Keratinocyte (primary cell): ENCODE measurements around the gene RHBDF1. TPM values are rescaled to one million over a fixed set of nuclear protein-coding genes. Genes with fewer than 3 reads are reported as not detected.

ENCODE experiments used
- DNase-seq: peaks from one replicate; pipeline ENCODE4 v3.0.0-alpha.2; 2011; ENCODE audit warnings: low read depth, missing footprints, low spot score
- FAIRE-seq: peaks from 2 replicates; lab custom pipeline; 2011; peaks lifted over from hg19 to GRCh38; lab: Jason Lieb, UNC
- H2AFZ ChIP-seq: 2 replicates; pipeline ENCODE4 v1.6.0; 2012; ENCODE audit warnings: low read length, control low read depth, inconsistent platforms; ENCODE audit not compliant: control insufficient read depth
- H3K27ac ChIP-seq: 2 replicates; pipeline ENCODE4 v1.5.1; 2011; ENCODE audit warnings: low read length; ENCODE audit not compliant: control insufficient read depth, insufficient read depth
- H3K27me3 ChIP-seq: 3 replicates; pipeline ENCODE4 v1.6.0; 2011; ENCODE audit warnings: low read length; ENCODE audit not compliant: control insufficient read depth, insufficient read depth; ENCODE audit errors: extremely low read depth
- H3K36me3 ChIP-seq, 2 experiments: 2 replicates in 1 of 2; 3 replicates in 1 of 2; pipeline ENCODE4 v1.5.1; 2011; ENCODE audit warnings: low read length in 2 of 2, mild to moderate bottlenecking in 1 of 2; ENCODE audit not compliant: control insufficient read depth in 2 of 2, insufficient read depth in 2 of 2; ENCODE audit errors: extremely low read depth in 1 of 2
- H3K4me1 ChIP-seq: 3 replicates; pipeline ENCODE4 v1.5.1; 2011; ENCODE audit warnings: low read length; ENCODE audit not compliant: control insufficient read depth, insufficient read depth; ENCODE audit errors: extremely low read depth
- H3K4me2 ChIP-seq: 3 replicates; pipeline ENCODE4 v1.6.0; 2011; ENCODE audit warnings: low read depth, low read length; ENCODE audit not compliant: control insufficient read depth, insufficient read depth; ENCODE audit errors: extremely low read depth
- H3K4me3 ChIP-seq, 3 experiments: fragments of 200-600 bp in 1 of 3; sonication (generic) in 1 of 3; 2 replicates in 2 of 3; 3 replicates in 1 of 3; pipeline ENCODE4 v1.5.1; 2011 to 2016; ENCODE audit warnings: low read length in 3 of 3, mild to moderate bottlenecking in 3 of 3, control low read depth in 2 of 3, inconsistent platforms in 1 of 3, low read depth in 1 of 3, mixed read lengths in 1 of 3, mixed run types in 1 of 3, moderate library complexity in 1 of 3; ENCODE audit not compliant: control insufficient read depth in 2 of 3, insufficient read depth in 2 of 3; ENCODE audit errors: extremely low read depth in 1 of 3
- H3K79me2 ChIP-seq: 2 replicates; pipeline ENCODE4 v1.6.0; 2012; ENCODE audit warnings: low read length; ENCODE audit not compliant: control insufficient read depth, insufficient read depth
- H3K9ac ChIP-seq: 3 replicates; pipeline ENCODE4 v1.6.0; 2011; ENCODE audit warnings: low read length; ENCODE audit not compliant: control insufficient read depth, insufficient read depth; ENCODE audit errors: extremely low read depth
- H3K9me1 ChIP-seq: 3 replicates; pipeline ENCODE4 v1.6.0; 2011; ENCODE audit warnings: low read length; ENCODE audit not compliant: control insufficient read depth, insufficient read depth; ENCODE audit errors: extremely low read depth
- H3K9me3 ChIP-seq: 2 replicates; pipeline ENCODE4 v1.5.1; 2012; ENCODE audit warnings: low read depth, low read length; ENCODE audit not compliant: control insufficient read depth
- H4K20me1 ChIP-seq: 3 replicates; pipeline ENCODE4 v1.6.0; 2011; ENCODE audit warnings: low read length; ENCODE audit not compliant: control insufficient read depth, insufficient read depth; ENCODE audit errors: extremely low read depth
- CTCF ChIP-seq, 3 experiments: IDR thresholded peaks in 1 of 3; conservative IDR thresholded peaks in 1 of 3; optimal IDR thresholded peaks in 1 of 3; 2 replicates in 2 of 3; 3 replicates in 1 of 3; pipeline versions ENCODE3 to v1.5.1; 2011; ENCODE audit warnings: low read length in 3 of 3, mild to moderate bottlenecking in 3 of 3, moderate library complexity in 2 of 3, control low read depth in 1 of 3, inconsistent platforms in 1 of 3; ENCODE audit not compliant: insufficient read depth in 2 of 3; ENCODE audit errors: extremely low read depth in 1 of 3
- EZH2 ChIP-seq: IDR thresholded peaks from one replicate; pipeline ENCODE4 v1.6.1; 2012; ENCODE audit warnings: inconsistent platforms, mild to moderate bottlenecking, low read length, moderate library complexity
- dilution Hi-C: fragments of 300-500 bp; cut with MboI; formaldehyde crosslinking; loops from one replicate; pipeline ENCODE4 v1.7.0; 2020; ENCODE audit warnings: low sequenced_read_pairs; ENCODE audit not compliant: extremely low pct_ligation_motif_present
- polyA plus RNA-seq, 5 experiments: library from polyadenylated mRNA; depleted of rRNA in 3 of 5; stranded (reverse) in 3 of 5; stranded (forward) in 1 of 5; unstranded in 1 of 5; fragments of >200 nt; gene quantifications; 1 replicate in 1 of 5; 2 replicates in 3 of 5; 3 replicates in 1 of 5; pipeline versions ENCODE4 v1.2.1 to v1.2.3, GENCODE V29; 2011 to 2012; ENCODE audit warnings: missing spikeins in 2 of 5, low read depth in 1 of 5, low replicate concordance in 1 of 5

The RHBDF1 gene
- polyA plus RNA-seq, 1 donor (not counting 4 experiments of a cell fraction or from before 2014, with no cell fraction given) = 20.4 TPM

GRCh38 chr16:85865-86264, 13.4 kb upstream of the RHBDF1 start:
- DNase-seq (no peak), FAIRE-seq (no peak)
- Histone ChIP-seq H3K9me3 (no peaks in the 10 kb centered on the region), H3K79me2 (no peaks in the 10 kb centered on the region), H3K36me3 (peaks cover 39 to 46% of the 10 kb centered on the region in 2 experiments), H3K9me1 (no peaks in the 10 kb centered on the region), H3K27me3 (no peaks in the 10 kb centered on the region), H3K4me1 (peaks cover 8% of the 10 kb centered on the region), H3K4me2 (no peak overlapping the region), H3K27ac (no peak overlapping the region), H4K20me1 (peaks cover 11% of the 10 kb centered on the region), H3K4me3 (no peak overlapping the region), H2AFZ (no peak overlapping the region), H3K9ac (no peak overlapping the region)
- TF ChIP-seq CTCF (optimal IDR thresholded peaks at IDR 0.05 in 1 of 3, IDR thresholded peaks at IDR 0.05 in 1 of 3, conservative IDR thresholded peaks at IDR 0.05 in 1 of 3; ENCODE audit: extremely low read depth in 1 of 3, insufficient read depth in 2 of 3, low read length in 3 of 3) (no peak), EZH2 (no peak)
- dilution Hi-C loops = no loop called here

- no peaks in the 10 kb centered on the region for H3K27me3 ChIP-seq
- peaks cover 8% of the 10 kb centered on the region for H3K4me1 ChIP-seq
- no peak overlapping the region for H2AFZ ChIP-seq
- peaks cover 11% of the 10 kb centered on the region for H4K20me1 ChIP-seq
- H3K9ac ChIP-seq = no peak overlapping the region
- H3K36me3 ChIP-seq = peaks cover 39 to 46% of the 10 kb centered on the region in 2 experiments
- H3K4me2 ChIP-seq = no peak overlapping the region
- no peak overlapping the region for H3K4me3 ChIP-seq
- TF ChIP-seq EZH2 (no peak), CTCF (optimal IDR thresholded peaks at IDR 0.05 in 1 of 3, IDR thresholded peaks at IDR 0.05 in 1 of 3, conservative IDR thresholded peaks at IDR 0.05 in 1 of 3; ENCODE audit: extremely low read depth in 1 of 3, insufficient read depth in 2 of 3, low read length in 3 of 3) (no peak)
- FAIRE-seq (no peak), DNase-seq (no peak)
- no peak overlapping the region for H3K27ac ChIP-seq
- H3K9me1 ChIP-seq = no peaks in the 10 kb centered on the region
- H3K9me3 ChIP-seq = no peaks in the 10 kb centered on the region
- no peaks in the 10 kb centered on the region for H3K79me2 ChIP-seq
- dilution Hi-C loops = no loop called here
Measured at GRCh38 chr16:85407-85782, 13.0 kb upstream of the RHBDF1 start.
